GM12878 (cell line): ENCODE measurements around the gene KCNIP3.

Source experiments
- ASH2L ChIP-seq: fragments of 300-600, 200-600 bp; sonication (generic); IDR thresholded peaks from 2 replicates; pipeline ENCODE4 v1.6.1; 2017; ENCODE audit warnings: low read depth, mild to moderate bottlenecking, borderline replicate concordance
- CEBPB ChIP-seq, 2 experiments: fragments of 150-350 bp in 1 of 2; IDR thresholded peaks; 2 replicates each; pipeline ENCODE4 v1.6.1; 2012 to 2014; ENCODE audit warnings: low read depth in 2 of 2, low read length in 2 of 2, borderline replicate concordance in 1 of 2, inconsistent platforms in 1 of 2
- FOXK2 ChIP-seq: fragments of 450-650 bp; IDR thresholded peaks from 2 replicates; pipeline ENCODE4 v1.6.1; 2017; ENCODE audit warnings: mild to moderate bottlenecking, moderate library complexity
- POLR2A ChIP-seq: IDR thresholded peaks from 2 replicates; pipeline ENCODE4 v1.6.1; 2011; ENCODE audit warnings: low read depth, mild to moderate bottlenecking, low read length
- REST ChIP-seq: IDR thresholded peaks from 2 replicates; pipeline ENCODE4 v1.6.1; 2012; ENCODE audit warnings: mild to moderate bottlenecking, low read depth, low read length
- RFX5 ChIP-seq: IDR thresholded peaks from 2 replicates; pipeline ENCODE4 v1.6.1; 2011; ENCODE audit warnings: low read depth, low read length, improper control_type of control experiment
- YY1 ChIP-seq: IDR thresholded peaks from 2 replicates; pipeline ENCODE4 v1.6.1; 2011; ENCODE audit warnings: low read depth, mild to moderate bottlenecking, low read length

- TF ChIP-seq CEBPB (IDR thresholded peaks at IDR 0.05; ENCODE audit: borderline replicate concordance in 1 of 2, low read depth in 2 of 2, low read length in 2 of 2) (no peak), POLR2A (no peak), RFX5 (no peak), ASH2L (no peak), FOXK2 (no peak), REST (no peak), YY1 (no peak)
Measured at GRCh38 chr2:95350368-95350767, 53.2 kb downstream of the KCNIP3 start.
